Measurements from ENCODE around the gene MORN1.

MORN1 gene

GRCh38 chr1:2337501-2337900 lies 53.9 kb downstream of the MORN1 start:
- no peaks in the 10 kb centered on the region for H3K9me3 ChIP-seq
- intact Hi-C loops (cut with DNase I; ENCODE audit: low total_unique reads), result no loop called here
- TF ChIP-seq, protein P1, sequence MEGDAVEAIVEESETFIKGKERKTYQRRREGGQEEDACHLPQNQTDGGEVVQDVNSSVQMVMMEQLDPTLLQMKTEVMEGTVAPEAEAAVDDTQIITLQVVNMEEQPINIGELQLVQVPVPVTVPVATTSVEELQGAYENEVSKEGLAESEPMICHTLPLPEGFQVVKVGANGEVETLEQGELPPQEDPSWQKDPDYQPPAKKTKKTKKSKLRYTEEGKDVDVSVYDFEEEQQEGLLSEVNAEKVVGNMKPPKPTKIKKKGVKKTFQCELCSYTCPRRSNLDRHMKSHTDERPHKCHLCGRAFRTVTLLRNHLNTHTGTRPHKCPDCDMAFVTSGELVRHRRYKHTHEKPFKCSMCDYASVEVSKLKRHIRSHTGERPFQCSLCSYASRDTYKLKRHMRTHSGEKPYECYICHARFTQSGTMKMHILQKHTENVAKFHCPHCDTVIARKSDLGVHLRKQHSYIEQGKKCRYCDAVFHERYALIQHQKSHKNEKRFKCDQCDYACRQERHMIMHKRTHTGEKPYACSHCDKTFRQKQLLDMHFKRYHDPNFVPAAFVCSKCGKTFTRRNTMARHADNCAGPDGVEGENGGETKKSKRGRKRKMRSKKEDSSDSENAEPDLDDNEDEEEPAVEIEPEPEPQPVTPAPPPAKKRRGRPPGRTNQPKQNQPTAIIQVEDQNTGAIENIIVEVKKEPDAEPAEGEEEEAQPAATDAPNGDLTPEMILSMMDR (IDR thresholded peaks at IDR 0.05), result no peak
- H3K27me3 ChIP-seq, result no peaks in the 10 kb centered on the region
- no peak overlapping the region for H3K27ac ChIP-seq
- H3K36me3 ChIP-seq, result no peaks in the 10 kb centered on the region
- H3K4me3 ChIP-seq, result no peak overlapping the region
- DNase-seq, result no peak
- H3K4me1 ChIP-seq, result no peaks in the 10 kb centered on the region

GRCh38 chr1:2337081-2337480 lies 54.3 kb downstream of the MORN1 start:
- no peaks in the 10 kb centered on the region for H3K9me3 ChIP-seq
- TF ChIP-seq, protein P1 (IDR thresholded peaks at IDR 0.05), result no peak
- H3K27me3 ChIP-seq, result no peaks in the 10 kb centered on the region
- no peak for DNase-seq
- no peak overlapping the region for H3K27ac ChIP-seq
- intact Hi-C loops (cut with DNase I; ENCODE audit: low total_unique reads), result no loop called here
- no peaks in the 10 kb centered on the region for H3K36me3 ChIP-seq
- H3K4me1 ChIP-seq, result no peaks in the 10 kb centered on the region
- no peak overlapping the region for H3K4me3 ChIP-seq

DNA sequence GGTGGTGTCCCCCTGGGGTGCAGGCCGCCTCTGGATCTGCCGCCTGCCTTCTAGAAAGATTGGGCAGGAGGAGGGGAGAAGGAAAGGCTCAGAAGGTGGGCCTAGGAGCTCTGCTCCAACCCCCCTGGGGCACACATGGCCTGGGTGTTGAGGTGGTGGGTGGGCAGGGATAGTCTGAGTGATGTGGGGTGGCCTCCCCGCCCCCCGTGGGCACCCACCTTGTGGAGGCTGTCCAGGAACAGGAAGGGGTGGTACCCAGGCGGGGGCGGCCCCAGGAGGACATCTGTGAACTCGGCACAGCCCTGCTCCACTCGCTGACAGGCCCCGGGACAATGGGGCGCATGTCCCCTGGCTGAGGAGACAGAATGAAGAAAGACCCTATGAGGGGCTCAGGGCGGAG lies 54.9 kb downstream of the MORN1 start:
- H3K4me1 ChIP-seq, result peaks cover 0 to 2% (median 1%) of the 10 kb centered on the region in 4 donors
- intact Hi-C loops (cut with DNase I; ENCODE audit: low total_unique reads), result no loop called here
- H3K27me3 ChIP-seq, result no peaks in the 10 kb centered on the region
- H3K9me3 ChIP-seq, result no peaks in the 10 kb centered on the region
- DNase-seq, result no peak
- H3K27ac ChIP-seq, result no peak overlapping the region
- TF ChIP-seq, protein P1 (IDR thresholded peaks at IDR 0.05), result no peak
- no peaks in the 10 kb centered on the region for H3K36me3 ChIP-seq
- no peak overlapping the region for H3K4me3 ChIP-seq

DNA sequence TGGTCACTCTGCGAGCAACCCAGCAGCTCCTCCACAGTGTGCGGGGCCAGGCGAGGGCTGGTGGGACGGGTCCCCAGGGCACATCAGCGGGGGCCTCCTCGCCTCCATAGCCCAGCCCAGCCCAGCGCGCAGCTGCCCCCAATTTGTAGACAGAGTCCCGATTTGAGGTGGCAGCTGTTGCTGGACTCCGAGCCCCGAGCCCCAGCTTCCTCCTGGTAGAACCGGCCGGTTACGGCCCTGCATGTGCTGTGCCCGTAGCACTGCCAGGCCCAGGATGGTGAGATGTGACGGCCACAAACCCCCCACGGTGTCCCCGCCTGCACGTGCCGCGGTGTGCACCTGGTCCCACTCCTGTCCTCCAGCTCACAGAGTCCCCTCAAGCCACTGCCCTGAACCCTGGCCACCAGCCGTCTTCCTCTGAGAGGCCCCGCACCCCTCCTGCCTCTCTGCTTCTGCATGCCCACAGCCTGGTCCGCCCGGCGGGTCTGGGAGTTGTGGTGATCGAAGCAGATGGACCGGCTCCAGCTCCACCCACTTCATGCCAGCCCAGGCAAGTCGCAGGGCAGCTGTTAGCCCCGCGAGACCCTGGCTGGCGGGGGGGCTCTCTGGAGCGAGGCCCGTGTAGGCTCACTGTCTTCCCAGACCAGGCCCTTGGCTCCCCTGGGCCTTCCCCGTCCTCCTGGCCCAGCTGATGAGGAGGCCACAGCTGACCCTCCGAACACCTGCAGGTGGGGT lies 55.5 kb downstream of the MORN1 start:
- Histone ChIP-seq H3K4me1 (peaks cover 0 to 8% (median 7%) of the 10 kb centered on the region in 4 donors), H3K4me3 (no peak overlapping the region), H3K27ac (no peak overlapping the region), H3K36me3 (no peaks in the 10 kb centered on the region), H3K9me3 (no peaks in the 10 kb centered on the region), H3K27me3 (no peaks in the 10 kb centered on the region)
- TF ChIP-seq, protein P1 (IDR thresholded peaks at IDR 0.05), result no peak
- intact Hi-C loops (cut with DNase I; ENCODE audit: low total_unique reads), result no loop called here
- DNase-seq, result no peak

DNA sequence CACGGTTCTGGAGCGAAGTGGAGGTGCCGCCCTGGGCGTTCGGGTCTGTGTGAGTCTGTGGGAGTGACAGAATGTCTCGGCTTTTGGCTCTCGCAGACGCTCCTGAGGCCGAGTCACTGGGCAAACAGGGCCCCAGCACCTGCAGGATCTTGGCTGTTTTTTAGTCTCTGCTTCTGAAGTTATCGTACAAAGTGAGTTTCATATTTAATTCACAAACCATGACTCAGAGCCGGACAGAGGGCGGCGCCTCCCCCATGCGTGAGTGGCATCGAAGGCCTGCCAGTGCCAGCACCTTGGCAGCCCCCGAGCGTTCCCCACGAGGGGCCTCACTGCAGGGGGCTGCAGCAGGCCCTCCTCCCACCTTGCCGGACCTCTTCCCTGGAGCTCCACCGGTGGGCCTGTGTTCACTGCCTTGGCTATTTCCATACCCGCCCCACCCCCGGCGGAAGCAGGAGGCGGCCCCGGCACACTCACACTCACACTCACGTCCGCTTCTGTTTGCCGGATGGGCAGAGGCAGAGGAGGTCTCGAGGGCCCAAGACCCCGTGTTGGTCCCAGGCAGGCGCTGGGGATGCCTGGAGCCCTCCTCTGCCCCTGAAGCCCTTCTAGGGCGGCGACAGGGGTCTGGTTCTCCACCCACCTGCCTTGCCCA lies 56.3 kb downstream of the MORN1 start:
- TF ChIP-seq, protein P1 (IDR thresholded peaks at IDR 0.05), result no peak
- H3K27me3 ChIP-seq, result no peaks in the 10 kb centered on the region
- intact Hi-C loops (cut with DNase I; ENCODE audit: low total_unique reads), result no loop called here
- no peak for DNase-seq
- H3K36me3 ChIP-seq, result no peaks in the 10 kb centered on the region
- no peaks in the 10 kb centered on the region for H3K9me3 ChIP-seq
- no peak overlapping the region for H3K4me3 ChIP-seq
- H3K4me1 ChIP-seq, result peaks cover 0 to 17% (median 16%) of the 10 kb centered on the region in 4 donors
- H3K27ac ChIP-seq, result no peak overlapping the region
